ENCODE results near the gene SLC35F1. TPM values are rescaled to one million over a fixed set of nuclear protein-coding genes. Genes with fewer than 3 reads are reported as not detected.

SLC35F1 gene
- total and polyA plus RNA-seq, 2 experiments from 2014 or later: not detected

- 28 to 29% methylated on average over 3 of the region's 3 CpGs for WGBS, 2 experiments (ENCODE audit: low coverage in 1 of 2, low lambda C conversion rate in 2 of 2, missing lambda C conversion rate in 2 of 2)
- no peak for TF ChIP-seq EZH2phosphoT487 (IDR thresholded peaks at IDR 0.05; ENCODE audit: insufficient read depth, low read depth)
- no peak for TF ChIP-seq EZH2 (IDR thresholded peaks at IDR 0.05; ENCODE audit: insufficient read depth, poor library complexity, severe bottlenecking)
- in situ Hi-C loops (cut with MboI): no loop called here
Observed at GRCh38 chr6:117927866-117928265, 20.8 kb downstream of the SLC35F1 start.

GRCh38 chr6:117928833-117929232 lies 21.8 kb downstream of the SLC35F1 start:
- no peaks in the 10 kb centered on the region for H3K36me3 ChIP-seq (ENCODE audit: low read depth)
- H3K4me3 ChIP-seq: no peak overlapping the region
- H3K79me2 ChIP-seq (ENCODE audit: insufficient read depth): no peaks in the 10 kb centered on the region
- H3K4me1 ChIP-seq (ENCODE audit: insufficient read depth): no peaks in the 10 kb centered on the region
- no peaks in the 10 kb centered on the region for H3K27me3 ChIP-seq (replicated peaks; ENCODE audit: insufficient read depth)
- no peak overlapping the region for H2AFZ ChIP-seq
- no peak overlapping the region for H3K27ac ChIP-seq
- no peak overlapping the region for H3K4me2 ChIP-seq (ENCODE audit: unreplicated experiment)
- no peaks in the 10 kb centered on the region for H3K9me3 ChIP-seq (ENCODE audit: low read depth)
- 42 to 51% methylated on average over 4 of the region's 4 CpGs for WGBS, 2 experiments (ENCODE audit: low coverage in 1 of 2, low lambda C conversion rate in 2 of 2, missing lambda C conversion rate in 2 of 2)
- DNase-seq: no peak
- H3K9me2 ChIP-seq (ENCODE audit: insufficient read depth): no peaks in the 10 kb centered on the region
- H3F3A ChIP-seq (ENCODE audit: insufficient read depth): no peaks in the 10 kb centered on the region
- no peak overlapping the region for H3K9ac ChIP-seq
- TF ChIP-seq EZH2phosphoT487 (IDR thresholded peaks at IDR 0.05; ENCODE audit: insufficient read depth, low read depth): no peak
- no peak for TF ChIP-seq EZH2 (IDR thresholded peaks at IDR 0.05; ENCODE audit: insufficient read depth, poor library complexity, severe bottlenecking)
- no peaks in the 10 kb centered on the region for H4K20me1 ChIP-seq (ENCODE audit: insufficient read depth)
- in situ Hi-C loops (cut with MboI): no loop called here

More at GRCh38 chr6:117927866-117928265, 20.8 kb downstream of the SLC35F1 start:
- Histone ChIP-seq H2AFZ (no peak overlapping the region), H3K9ac (no peak overlapping the region), H3K4me1 (ENCODE audit: insufficient read depth) (no peaks in the 10 kb centered on the region), H3K4me2 (ENCODE audit: unreplicated experiment) (no peak overlapping the region), H4K20me1 (ENCODE audit: insufficient read depth) (no peaks in the 10 kb centered on the region), H3K9me3 (ENCODE audit: low read depth) (no peaks in the 10 kb centered on the region), H3K4me3 (no peak overlapping the region), H3F3A (ENCODE audit: insufficient read depth) (no peaks in the 10 kb centered on the region), H3K79me2 (ENCODE audit: insufficient read depth) (no peaks in the 10 kb centered on the region), H3K27me3 (replicated peaks; ENCODE audit: insufficient read depth) (no peaks in the 10 kb centered on the region), H3K9me2 (ENCODE audit: insufficient read depth) (no peaks in the 10 kb centered on the region), H3K36me3 (ENCODE audit: low read depth) (no peaks in the 10 kb centered on the region), H3K27ac (no peak overlapping the region)
- DNase-seq: no peak

DNA sequence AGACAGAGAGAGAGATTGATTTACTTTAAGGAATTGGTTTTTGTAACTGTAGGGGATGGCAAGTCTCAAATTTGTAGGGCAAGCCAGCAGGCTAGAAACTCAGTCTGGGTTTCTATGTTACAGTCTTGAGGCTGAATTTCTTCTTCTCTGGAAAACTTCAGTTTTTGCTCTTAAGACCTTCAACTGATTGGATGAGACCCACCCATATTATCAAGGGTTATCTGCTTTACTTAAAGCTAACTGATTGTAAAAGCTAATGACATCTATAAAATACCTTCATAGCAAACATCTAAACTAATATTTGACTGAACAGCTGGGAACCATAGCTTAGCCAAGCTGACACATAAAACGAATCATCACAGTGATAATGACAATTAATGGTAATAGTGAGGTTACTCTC lies 22.4 kb downstream of the SLC35F1 start:
- Histone ChIP-seq H3K27ac (no peak overlapping the region), H3K4me3 (no peak overlapping the region), H3K4me1 (ENCODE audit: insufficient read depth) (no peaks in the 10 kb centered on the region), H3K36me3 (ENCODE audit: low read depth) (no peaks in the 10 kb centered on the region), H3F3A (ENCODE audit: insufficient read depth) (no peaks in the 10 kb centered on the region), H4K20me1 (ENCODE audit: insufficient read depth) (no peaks in the 10 kb centered on the region), H3K79me2 (ENCODE audit: insufficient read depth) (no peaks in the 10 kb centered on the region), H3K4me2 (ENCODE audit: unreplicated experiment) (no peak overlapping the region), H2AFZ (no peak overlapping the region), H3K9ac (no peak overlapping the region), H3K27me3 (replicated peaks; ENCODE audit: insufficient read depth) (no peaks in the 10 kb centered on the region), H3K9me3 (ENCODE audit: low read depth) (no peaks in the 10 kb centered on the region), H3K9me2 (ENCODE audit: insufficient read depth) (no peaks in the 10 kb centered on the region)
- no peak for TF ChIP-seq EZH2phosphoT487 (IDR thresholded peaks at IDR 0.05; ENCODE audit: insufficient read depth, low read depth)
- 0 to 13% methylated on average over 1 of the region's 1 CpG for WGBS, 2 experiments (ENCODE audit: low coverage in 1 of 2, low lambda C conversion rate in 2 of 2, missing lambda C conversion rate in 2 of 2)
- no peak for DNase-seq
- in situ Hi-C loops (cut with MboI): no loop called here

GRCh38 chr6:117930645-117931044 lies 23.6 kb downstream of the SLC35F1 start:
- TF ChIP-seq EZH2 (IDR thresholded peaks at IDR 0.05; ENCODE audit: insufficient read depth, poor library complexity, severe bottlenecking) (no peak), EZH2phosphoT487 (IDR thresholded peaks at IDR 0.05; ENCODE audit: insufficient read depth, low read depth) (no peak)
- H4K20me1 ChIP-seq (ENCODE audit: insufficient read depth): no peaks in the 10 kb centered on the region
- H3K4me1 ChIP-seq (ENCODE audit: insufficient read depth): no peaks in the 10 kb centered on the region
- H2AFZ ChIP-seq: no peak overlapping the region
- DNase-seq: no peak
- H3K36me3 ChIP-seq (ENCODE audit: low read depth): no peaks in the 10 kb centered on the region
- H3K79me2 ChIP-seq (ENCODE audit: insufficient read depth): no peaks in the 10 kb centered on the region
- no peaks in the 10 kb centered on the region for H3F3A ChIP-seq (ENCODE audit: insufficient read depth)
- H3K4me3 ChIP-seq: no peak overlapping the region
- H3K27me3 ChIP-seq (replicated peaks; ENCODE audit: insufficient read depth): no peaks in the 10 kb centered on the region
- H3K9ac ChIP-seq: no peak overlapping the region
- in situ Hi-C loops (cut with MboI): no loop called here
- no peak overlapping the region for H3K27ac ChIP-seq
- 10 to 12% methylated on average over 3 of the region's 3 CpGs for WGBS, 2 experiments (ENCODE audit: low coverage in 1 of 2, low lambda C conversion rate in 2 of 2, missing lambda C conversion rate in 2 of 2)
- H3K4me2 ChIP-seq (ENCODE audit: unreplicated experiment): no peak overlapping the region
- no peaks in the 10 kb centered on the region for H3K9me2 ChIP-seq (ENCODE audit: insufficient read depth)
- no peaks in the 10 kb centered on the region for H3K9me3 ChIP-seq (ENCODE audit: low read depth)

DNA sequence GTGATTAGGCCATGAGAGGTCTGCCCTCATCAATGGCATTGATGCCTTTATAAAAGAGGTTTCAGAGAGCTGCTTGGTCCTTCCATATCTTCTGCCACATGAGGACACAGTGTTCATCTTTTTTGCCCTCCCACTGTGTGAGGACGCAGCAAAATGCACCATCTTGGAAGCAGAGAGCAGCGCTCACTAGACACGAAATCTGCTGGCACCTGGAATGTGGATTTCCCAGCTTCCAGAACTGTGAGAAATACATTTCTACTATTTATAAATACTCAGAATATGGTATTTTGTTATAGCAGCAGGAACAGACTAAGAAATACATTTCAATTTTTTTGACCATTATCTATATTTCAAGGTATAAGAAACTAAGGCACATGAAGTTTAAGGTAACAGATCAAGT lies 24.9 kb downstream of the SLC35F1 start:
- no peak overlapping the region for H3K9ac ChIP-seq
- TF ChIP-seq EZH2 (IDR thresholded peaks at IDR 0.05; ENCODE audit: insufficient read depth, poor library complexity, severe bottlenecking) (no peak), EZH2phosphoT487 (IDR thresholded peaks at IDR 0.05; ENCODE audit: insufficient read depth, low read depth) (no peak)
- H3K9me3 ChIP-seq (ENCODE audit: low read depth): no peaks in the 10 kb centered on the region
- H3F3A ChIP-seq (ENCODE audit: insufficient read depth): no peaks in the 10 kb centered on the region
- no peaks in the 10 kb centered on the region for H3K4me1 ChIP-seq (ENCODE audit: insufficient read depth)
- no peak overlapping the region for H3K27ac ChIP-seq
- no peak overlapping the region for H3K4me3 ChIP-seq
- no peaks in the 10 kb centered on the region for H3K27me3 ChIP-seq (replicated peaks; ENCODE audit: insufficient read depth)
- 38% methylated on average over 3 of the region's 3 CpGs for WGBS, 2 experiments (ENCODE audit: low coverage in 1 of 2, low lambda C conversion rate in 2 of 2, missing lambda C conversion rate in 2 of 2)
- no peak overlapping the region for H2AFZ ChIP-seq
- no peak for DNase-seq
- in situ Hi-C loops (cut with MboI): no loop called here
- no peaks in the 10 kb centered on the region for H3K36me3 ChIP-seq (ENCODE audit: low read depth)
- no peaks in the 10 kb centered on the region for H3K9me2 ChIP-seq (ENCODE audit: insufficient read depth)
- H3K4me2 ChIP-seq (ENCODE audit: unreplicated experiment): no peak overlapping the region
- no peaks in the 10 kb centered on the region for H3K79me2 ChIP-seq (ENCODE audit: insufficient read depth)
- no peaks in the 10 kb centered on the region for H4K20me1 ChIP-seq (ENCODE audit: insufficient read depth)
